HG03135 (cell line): ENCODE results near the gene P2RX3.
"Not testable (repeated sequence)": the region's sequence is repeated elsewhere in the genome, so short reads cannot be mapped to it uniquely, and the experiment has no call there.

Source experiments
- ATAC-seq: cut with Tn5 transposase; IDR thresholded peaks from one replicate; pipeline ENCODE4 v1.9.1; 2021; ENCODE audit warnings: mild to moderate bottlenecking, moderate library complexity; ENCODE audit not compliant: unreplicated experiment

P2RX3 gene

DNA sequence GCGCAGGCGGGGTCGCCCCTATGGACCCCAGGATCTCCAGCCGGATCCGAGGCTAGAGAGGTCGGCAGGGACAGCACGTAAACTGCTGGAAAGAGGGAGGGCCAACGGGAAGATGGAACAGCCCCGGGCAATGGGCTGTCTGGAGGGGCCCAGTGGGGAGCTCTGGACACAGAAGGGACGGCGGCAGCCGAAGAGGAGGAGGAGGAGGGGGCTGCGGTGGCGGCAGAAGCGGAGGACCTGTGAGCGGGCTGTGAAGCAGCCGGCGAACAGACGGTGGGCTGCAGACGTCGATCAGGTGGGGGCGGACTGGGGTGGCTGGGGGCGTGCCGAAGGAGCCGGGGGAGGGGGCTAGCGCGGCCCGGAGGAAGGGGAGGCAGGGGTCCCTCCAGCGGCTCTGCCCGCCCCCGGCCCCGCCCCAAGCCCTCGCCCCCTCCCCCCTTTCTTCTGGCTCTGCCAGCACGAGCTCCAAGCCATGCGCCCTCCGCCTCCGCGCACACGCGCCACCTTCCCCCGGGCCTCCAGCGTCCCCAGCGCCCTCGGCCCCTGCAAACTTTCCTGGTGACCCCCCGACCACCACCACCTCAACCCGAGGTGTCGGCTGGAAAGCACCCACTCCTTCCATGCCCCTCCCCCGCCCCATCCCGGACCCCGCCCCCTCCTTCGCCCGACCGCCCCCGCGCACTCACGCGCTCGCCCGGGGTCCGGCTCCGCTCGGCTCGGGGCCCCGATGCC lies 13.8 kb upstream of the P2RX3 start:
- peak; percentile 18 for ATAC-seq

DNA sequence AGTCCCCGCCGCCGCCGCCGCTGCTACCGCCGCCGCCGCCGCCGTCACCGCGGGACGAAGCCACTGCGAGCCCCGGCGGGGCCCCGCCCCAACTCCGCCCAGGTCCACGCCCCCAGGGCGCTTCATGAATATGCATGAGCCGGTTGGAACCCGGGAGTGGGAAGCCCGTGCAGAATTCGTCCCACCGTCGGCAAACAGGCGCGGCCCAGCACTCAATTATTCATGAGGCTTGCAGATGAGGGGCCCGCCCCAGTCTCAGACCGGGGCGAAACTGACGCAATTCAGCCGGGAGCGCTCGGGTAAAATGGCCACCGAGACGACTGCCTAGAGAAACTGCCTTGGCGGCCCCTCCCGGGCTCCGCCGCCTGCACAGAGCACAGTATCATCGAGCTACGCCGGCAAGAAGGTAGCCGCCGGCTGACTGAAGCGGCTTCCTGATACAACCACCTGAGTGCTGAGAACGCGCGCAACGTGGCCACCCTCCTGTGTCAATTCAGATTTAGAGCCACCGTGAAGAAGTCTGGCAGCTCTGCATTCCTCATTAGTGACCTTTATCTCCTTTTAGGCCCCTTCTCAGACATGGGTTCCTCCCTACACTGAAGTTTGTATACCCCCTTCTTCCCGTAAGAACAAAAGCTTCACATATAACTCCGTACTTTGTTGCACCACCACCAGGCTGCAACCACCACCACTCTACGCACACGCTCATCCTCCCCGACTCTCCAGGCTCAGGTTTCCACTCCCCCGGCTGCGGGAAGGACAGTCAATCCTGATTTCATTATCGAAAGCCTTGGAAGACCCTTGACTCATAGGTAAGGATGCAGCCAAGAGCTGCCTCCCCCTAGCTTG lies 13.0 kb upstream of the P2RX3 start, which contains the start of gene TNKS1BP1:
Gene TNKS1BP1, minus strand, starts transcription at position 67 of the 849 bp plus-strand sequence. CDS start 3,067 bp downstream, outside the sequence.
- ATAC-seq, result peak; percentile 91

DNA sequence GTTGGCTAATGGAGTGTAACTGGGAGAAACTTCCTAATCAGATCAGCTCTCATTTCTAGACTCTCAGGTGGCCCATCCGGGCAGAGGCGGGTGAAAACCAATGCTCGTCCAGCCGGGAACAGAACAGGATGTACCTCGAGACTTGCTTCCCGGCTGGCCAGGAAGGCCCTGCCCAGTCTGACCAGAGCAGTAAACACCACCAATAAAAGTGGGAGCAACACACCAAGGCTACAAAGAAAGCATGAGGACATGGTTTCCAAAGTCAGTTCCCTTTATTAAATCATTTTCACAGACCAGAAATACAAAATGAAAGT lies 12.5 kb upstream of the P2RX3 start:
- no peak for ATAC-seq

GRCh38 chr11:57327721-57328120 lies 10.4 kb upstream of the P2RX3 start:
- ATAC-seq, result no peak

DNA sequence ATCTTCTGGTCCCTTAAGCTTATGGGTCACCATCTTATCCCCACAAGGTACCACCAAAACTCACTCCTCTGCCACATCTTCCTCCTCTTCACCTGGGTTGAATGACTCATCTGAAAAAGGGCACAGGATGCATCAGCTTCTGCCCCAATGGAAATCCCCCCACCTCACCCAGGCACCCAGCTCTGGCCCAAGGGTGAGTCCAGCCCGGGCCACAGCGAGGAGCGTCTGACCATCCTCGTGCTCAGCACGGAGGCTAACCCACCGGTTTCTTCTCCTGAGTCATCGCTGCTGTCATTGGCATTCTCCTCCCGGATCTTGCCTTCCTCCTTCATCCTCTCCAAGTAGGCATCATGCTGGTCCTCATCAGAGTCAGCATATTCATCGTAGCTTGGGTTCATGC lies 8.1 kb upstream of the P2RX3 start:
- no peak for ATAC-seq

DNA sequence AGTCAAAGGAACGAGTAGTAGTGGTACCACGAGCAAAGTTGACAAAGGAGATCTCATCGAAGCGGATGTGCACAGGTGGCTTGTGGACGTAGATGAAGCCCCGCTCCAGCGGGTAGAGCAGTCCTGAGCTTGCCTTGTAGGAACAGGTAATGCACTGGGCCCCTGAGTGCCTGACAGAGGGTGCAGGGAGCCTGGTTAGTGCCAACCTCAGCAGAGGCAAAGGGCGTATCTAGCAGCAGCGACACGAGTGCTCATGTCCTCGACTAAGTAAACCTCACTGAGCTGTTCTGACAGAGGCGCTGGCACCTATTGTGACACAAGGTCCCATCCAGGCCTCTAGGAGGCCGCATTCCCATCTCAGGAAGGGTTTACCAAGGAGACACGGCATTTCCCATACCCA lies 6.4 kb upstream of the P2RX3 start:
- ATAC-seq, result no peak

- ATAC-seq, result no peak
Measured at GRCh38 chr11:57332694-57333440, 5.3 kb upstream of the P2RX3 start.

GRCh38 chr11:57335023-57335342 lies 3.2 kb upstream of the P2RX3 start:
- ATAC-seq, result peak; percentile 6

DNA sequence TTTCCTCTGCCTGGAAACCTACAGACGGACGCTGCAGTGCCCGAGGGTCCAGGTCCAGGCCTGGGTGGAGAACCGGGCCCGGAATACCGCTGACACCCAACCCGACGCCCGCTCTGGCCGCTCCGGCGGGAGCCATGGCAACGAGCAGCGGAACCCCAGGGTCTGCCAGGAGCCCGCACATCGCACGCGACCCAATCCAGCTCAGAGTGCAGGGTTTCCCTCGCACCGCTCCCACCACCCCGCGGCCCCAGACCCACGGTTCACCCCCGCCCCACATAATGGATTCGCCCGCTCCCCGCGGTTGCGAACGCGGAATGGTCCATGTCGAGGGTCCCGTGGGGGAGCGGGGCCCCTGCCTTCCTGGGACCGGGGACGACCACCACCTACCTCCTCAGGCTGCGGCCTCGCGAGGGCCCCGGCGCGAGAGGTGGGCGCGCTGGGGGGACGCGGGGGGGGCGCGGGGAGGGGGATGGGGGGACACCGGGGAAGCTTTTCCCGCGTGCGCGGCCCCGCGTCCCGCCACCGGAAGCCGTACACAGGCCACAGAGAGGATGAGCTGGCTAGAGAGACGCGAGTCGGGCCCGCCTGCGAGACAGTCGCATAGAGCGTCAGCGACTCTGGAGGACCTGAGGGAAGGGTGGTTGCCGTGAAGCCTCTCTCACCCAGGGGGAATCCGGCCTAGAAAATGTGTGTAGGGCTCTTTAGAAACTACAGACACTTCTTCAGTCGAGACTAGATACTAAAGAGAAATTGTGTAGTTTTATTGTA lies 2.6 kb upstream of the P2RX3 start, which contains the start of gene SSRP1:
Gene SSRP1, minus strand, starts transcription at position 550 of the 768 bp plus-strand sequence. CDS start 771 bp downstream, outside the sequence.
- peak; percentile 98 for ATAC-seq

- ATAC-seq, result no peak
Measured at GRCh38 chr11:57336111-57336666, 2.0 kb upstream of the P2RX3 start.

GRCh38 chr11:57336856-57337255 lies 1.3 kb upstream of the P2RX3 start:
- not testable (repeated sequence) for ATAC-seq

DNA sequence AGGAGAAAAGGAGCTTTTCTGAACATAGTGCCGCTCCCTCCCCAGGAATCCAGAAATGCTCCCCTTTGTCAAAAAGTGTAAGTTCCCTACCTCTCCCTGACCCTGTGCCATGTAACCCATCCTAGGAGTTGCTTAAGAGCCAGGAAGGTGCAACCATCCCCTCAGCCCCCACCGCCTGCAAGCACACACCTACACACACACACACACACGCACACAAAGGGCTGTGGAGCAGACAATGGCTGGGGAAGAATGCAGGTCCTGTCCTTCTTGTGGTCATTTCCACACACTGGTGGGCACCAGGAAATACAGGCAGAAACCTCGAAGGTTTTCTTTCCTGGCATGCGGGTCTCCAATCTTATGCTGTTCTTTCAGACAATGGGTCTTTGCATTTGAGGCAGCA lies 1.2 kb downstream of the P2RX3 start:
- no peak for ATAC-seq

GRCh38 chr11:57340039-57340615 lies 2.0 kb downstream of the P2RX3 start:
- no peak for ATAC-seq

DNA sequence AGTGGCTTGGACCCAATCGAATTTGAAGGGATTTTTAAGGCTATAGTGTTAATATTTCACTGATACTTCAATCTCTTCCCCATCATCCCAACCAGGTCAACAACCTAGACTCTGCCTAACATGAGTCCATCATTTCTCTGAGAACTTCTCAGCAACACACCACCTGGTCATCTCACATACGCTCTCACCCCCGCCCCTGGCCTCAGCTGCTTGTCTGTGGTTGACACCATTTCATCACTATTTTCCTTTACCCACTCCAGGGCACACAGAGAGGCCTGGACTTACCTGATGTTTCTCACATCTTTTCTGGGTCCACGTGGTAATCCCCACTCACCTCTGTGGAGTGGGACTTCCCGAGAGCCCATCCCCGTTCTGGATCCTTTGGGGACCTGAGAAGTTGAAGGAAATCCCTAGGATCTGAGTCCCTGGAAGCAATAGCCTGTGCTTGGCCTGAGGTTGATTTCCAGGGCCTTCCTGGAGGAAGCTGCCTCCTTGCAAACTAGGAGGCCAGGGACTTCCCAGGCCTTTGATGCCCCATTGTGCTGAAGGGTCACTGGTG lies 3.2 kb downstream of the P2RX3 start:
- ATAC-seq, result no peak

DNA sequence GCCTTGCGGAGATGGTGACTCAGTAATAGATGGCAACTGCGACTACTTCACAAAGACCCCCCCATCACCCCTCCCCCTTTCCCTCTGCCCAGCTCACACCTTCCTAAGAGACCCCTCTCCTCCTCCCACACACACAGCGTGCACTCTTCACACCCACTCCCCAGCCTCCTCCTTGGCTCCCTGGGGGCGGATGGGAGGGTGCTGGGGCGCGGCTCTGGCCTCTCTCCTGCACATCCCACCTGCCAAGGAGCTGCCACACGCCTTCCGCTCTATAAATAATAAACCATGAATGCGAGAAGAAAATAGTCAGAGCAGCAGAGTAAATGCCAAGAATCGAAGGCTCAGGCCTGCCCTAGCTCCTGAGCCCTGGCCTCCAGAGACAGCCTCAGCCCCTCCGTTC lies 4.5 kb downstream of the P2RX3 start:
- no peak for ATAC-seq

DNA sequence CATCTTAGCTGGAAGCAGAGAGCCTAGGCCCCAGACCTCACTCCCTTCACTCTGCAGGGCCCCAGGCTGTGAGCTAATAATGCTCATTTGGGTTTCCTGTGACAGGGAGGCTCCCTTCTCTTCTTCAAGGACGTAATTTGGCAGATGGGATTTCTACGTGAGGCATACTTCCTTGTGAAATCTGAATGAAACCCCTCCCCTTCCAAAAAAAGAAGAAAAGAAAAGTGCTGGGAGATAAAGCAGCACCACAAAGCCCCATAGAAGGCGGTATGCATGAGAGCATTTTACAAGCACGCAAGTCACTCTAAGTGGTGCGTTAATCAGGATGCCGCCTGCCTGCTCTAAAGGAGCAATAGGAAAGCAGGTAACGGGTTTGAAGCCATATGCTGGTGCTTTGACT lies 5.7 kb downstream of the P2RX3 start:
- ATAC-seq, result no peak

- ATAC-seq, result no peak
Measured at GRCh38 chr11:57344826-57345225, 6.7 kb downstream of the P2RX3 start.

DNA sequence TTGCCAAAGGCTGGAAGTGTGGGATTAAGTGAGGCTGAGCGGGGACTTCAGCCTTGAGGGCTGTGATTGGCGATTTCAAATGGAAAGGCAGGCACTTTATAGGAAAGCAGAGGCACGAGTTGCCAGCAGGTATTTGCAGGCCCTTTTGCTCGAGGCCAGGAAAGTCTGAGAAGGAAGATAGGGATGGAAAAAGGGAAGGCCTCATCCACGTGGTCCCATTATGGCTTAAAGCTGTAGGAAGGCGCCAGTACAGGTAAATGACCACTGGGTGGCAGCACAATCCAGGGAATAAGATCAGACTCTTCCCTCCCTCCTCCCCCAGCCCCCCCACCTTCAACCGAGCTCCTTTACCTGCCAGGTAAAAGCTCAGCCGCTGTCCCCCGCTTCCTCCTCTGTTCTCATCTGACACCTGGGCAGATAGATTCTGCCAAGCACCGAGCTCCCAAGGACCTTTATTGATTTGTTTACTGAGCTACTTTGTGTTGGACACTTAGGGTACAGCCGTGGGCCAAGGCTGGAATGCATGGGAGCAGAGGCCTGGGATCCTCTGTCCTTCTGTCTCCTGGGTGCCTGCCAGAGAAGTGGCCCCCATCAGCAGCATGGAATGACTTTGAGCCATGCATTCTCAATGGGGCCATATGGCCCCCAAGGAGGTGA lies 7.5 kb downstream of the P2RX3 start:
- ATAC-seq, result peak; percentile 77

GRCh38 chr11:57347336-57347735 lies 9.2 kb downstream of the P2RX3 start:
- ATAC-seq, result no peak
